GM23338 (cell line): Measurements from ENCODE around the gene LAP3.

ENCODE experiments used
- CREB1 ChIP-seq: fragments of 250-450 bp; sonication (Bioruptor Pico); IDR thresholded peaks from 2 replicates; pipeline ENCODE4 v1.5.0; 2020; ENCODE audit warnings: low read depth, mild to moderate bottlenecking, moderate library complexity
- CTCF ChIP-seq, 2 experiments: fragments of 200-600 bp in 1 of 2; sonication (generic) in 1 of 2; conservative IDR thresholded peaks; 2 replicates each; pipeline versions ENCODE4 v1.5.1 to v1.6.1; 2016 to 2017; ENCODE audit warnings: antibody characterized with exemption in 2 of 2, low read depth in 2 of 2, mild to moderate bottlenecking in 2 of 2, moderate library complexity in 1 of 2
- ETS1 ChIP-seq: IDR thresholded peaks from 2 replicates; pipeline ENCODE4 v1.6.1; 2016; ENCODE audit warnings: antibody characterized with exemption
- EZH2 ChIP-seq: fragments of 200-600 bp; sonication (generic); IDR thresholded peaks from one replicate; pipeline ENCODE4 v1.8.0; 2017; ENCODE audit warnings: antibody characterized with exemption, mild to moderate bottlenecking, low read depth; ENCODE audit not compliant: unreplicated experiment
- EZH2phosphoT487 ChIP-seq: fragments of 200-600 bp; sonication (generic); IDR thresholded peaks from one replicate; pipeline ENCODE4 v1.8.1; 2018; ENCODE audit warnings: antibody characterized with exemption; ENCODE audit not compliant: unreplicated experiment
- JUNB ChIP-seq: IDR thresholded peaks from one replicate; pipeline ENCODE4 v1.6.1; 2016; ENCODE audit warnings: antibody characterized with exemption; ENCODE audit not compliant: unreplicated experiment
- NANOG ChIP-seq: IDR thresholded peaks from 2 replicates; pipeline ENCODE4 v1.6.1; 2016; ENCODE audit warnings: antibody characterized with exemption, borderline replicate concordance
- POLR2AphosphoS5 ChIP-seq: IDR thresholded peaks from 2 replicates; pipeline ENCODE4 v1.6.1; 2016; ENCODE audit warnings: antibody characterized with exemption, low read depth
- REST ChIP-seq: IDR thresholded peaks from one replicate; pipeline ENCODE4 v1.6.1; 2018; ENCODE audit warnings: antibody characterized with exemption; ENCODE audit not compliant: unreplicated experiment
- ZNF114 ChIP-seq: fragments of 250-450 bp; sonication (Bioruptor Pico); IDR thresholded peaks from 2 replicates; pipeline ENCODE4 v1.5.0; 2020; ENCODE audit warnings: mild to moderate bottlenecking, moderate library complexity

GRCh38 chr4:17584521-17585213 is 7.7 kb downstream of the LAP3 start:
- TF ChIP-seq CTCF (conservative IDR thresholded peaks at IDR 0.05; ENCODE audit: low read depth in 2 of 2) (no peak), CREB1 (CRISPR knock-in tag) (no peak), POLR2AphosphoS5 (no peak), ETS1 (no peak), EZH2 (no peak), REST (no peak), EZH2phosphoT487 (no peak), JUNB (no peak), ZNF114 (CRISPR knock-in tag) (no peak), NANOG (no peak)
